Measurements from ENCODE around the gene ADH4.
A peak's percentile ranks its signal among the peaks of the same experiment; 100 is the strongest.
"Not testable (repeated sequence)": the region's sequence is repeated elsewhere in the genome, so short reads cannot be mapped to it uniquely, and the experiment has no call there.

ADH4 gene

DNA sequence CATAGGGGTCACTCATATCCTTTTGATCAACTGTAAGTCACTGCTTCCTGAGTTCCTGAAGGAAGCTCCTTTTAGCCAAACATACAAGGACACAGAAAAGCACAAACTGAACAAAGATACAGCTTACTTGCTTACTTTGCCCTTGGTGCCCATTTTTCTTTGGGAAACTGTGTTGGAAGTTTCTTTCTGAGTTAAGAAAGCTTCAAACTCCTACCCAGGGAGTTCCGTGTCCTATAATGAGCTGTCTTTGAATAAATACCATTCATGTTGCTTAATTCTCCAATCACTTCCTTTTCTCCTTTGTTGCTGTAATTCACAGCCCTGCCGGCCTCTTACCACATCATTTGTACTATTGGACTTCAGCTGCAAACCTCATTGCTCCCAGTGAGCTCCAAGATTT is at the start of gene ADH4:
ADH4 (minus strand) TSS at position 228 of the 400 bp plus-strand sequence; CDS start at position 153, 75 bp downstream.
- peak; percentile 4 for DNase-seq (ENCODE audit: low spot score)

DNA sequence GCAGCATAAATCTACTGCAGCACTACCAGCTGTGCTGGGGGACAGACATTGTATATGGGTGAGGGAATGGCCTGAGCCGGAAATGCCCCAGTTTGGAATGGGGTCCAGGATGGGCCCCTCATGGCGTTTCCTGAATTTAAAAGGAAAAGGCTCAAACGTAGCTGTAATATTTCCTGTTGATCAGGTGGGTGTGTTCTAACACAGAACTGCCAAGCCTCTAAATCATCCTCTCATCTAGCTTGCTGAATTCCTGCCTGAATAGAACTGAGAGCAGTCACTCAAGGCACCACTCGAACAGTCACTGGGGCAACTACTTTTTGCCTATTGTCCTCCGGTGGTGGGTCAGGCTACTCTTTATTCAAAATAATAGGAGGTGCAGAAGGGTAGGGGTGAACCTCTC is 46.2 kb upstream of the ADH4 start:
- no peak for DNase-seq (ENCODE audit: low spot score)

DNA sequence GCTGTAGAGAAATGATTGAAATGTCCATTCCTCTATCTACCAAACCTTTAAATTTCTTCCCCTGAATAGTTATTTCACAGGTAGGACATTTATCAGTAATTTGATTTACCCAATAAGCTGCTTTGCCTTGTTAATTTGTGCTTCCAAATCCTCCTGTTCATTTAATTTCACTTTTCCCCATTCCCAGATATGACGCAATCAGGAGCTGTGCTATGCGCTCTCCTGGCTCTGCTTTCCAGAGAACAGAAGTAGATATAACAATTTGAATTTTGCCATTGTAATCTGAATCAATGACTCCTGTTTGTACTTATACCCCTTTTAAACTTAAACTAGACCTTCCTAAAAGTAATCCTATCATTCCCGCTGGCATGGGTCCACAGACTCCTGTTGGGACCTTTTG is 45.8 kb upstream of the ADH4 start:
- DNase-seq (ENCODE audit: low spot score), result not testable (repeated sequence)

DNA sequence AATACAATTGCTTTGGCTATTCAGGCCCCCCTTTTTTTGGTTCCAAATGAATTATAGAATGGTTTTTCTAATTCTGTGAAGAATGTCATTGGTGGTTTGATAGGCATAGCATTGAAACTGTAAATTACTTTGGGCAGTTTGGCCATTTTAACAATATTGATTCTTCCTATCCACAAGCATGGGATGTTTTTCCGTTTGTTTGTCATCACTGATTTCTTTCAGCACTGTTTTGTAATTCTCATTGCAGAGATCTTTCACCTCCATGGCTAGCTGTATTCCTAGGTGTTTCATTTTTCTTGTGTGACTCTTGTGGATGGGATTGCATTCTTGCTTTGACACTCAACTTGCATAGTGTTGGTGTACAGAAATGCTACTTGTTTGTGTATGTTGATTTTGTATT is 41.9 kb upstream of the ADH4 start:
- no peak for DNase-seq (ENCODE audit: low spot score)

DNA sequence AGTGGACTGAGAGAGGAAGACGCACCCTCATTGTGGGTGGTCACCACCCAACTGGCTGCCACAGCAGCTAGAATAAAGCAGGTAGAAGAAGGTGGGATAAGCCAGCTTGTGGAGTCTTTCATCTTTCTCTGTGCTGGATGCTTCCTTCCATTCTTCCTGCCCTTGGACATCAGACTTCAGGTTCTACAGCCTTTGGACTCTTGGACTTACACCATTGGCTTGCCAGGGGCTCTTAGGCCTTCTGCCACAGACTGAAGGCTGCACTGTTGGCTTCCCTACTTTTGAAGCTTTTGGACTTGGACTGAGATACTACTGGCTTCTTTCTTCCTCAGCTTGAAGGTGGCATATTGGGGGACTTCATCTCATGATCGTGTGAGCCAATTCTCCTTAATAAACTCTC is 41.5 kb upstream of the ADH4 start:
- DNase-seq (ENCODE audit: low spot score), result no peak

DNA sequence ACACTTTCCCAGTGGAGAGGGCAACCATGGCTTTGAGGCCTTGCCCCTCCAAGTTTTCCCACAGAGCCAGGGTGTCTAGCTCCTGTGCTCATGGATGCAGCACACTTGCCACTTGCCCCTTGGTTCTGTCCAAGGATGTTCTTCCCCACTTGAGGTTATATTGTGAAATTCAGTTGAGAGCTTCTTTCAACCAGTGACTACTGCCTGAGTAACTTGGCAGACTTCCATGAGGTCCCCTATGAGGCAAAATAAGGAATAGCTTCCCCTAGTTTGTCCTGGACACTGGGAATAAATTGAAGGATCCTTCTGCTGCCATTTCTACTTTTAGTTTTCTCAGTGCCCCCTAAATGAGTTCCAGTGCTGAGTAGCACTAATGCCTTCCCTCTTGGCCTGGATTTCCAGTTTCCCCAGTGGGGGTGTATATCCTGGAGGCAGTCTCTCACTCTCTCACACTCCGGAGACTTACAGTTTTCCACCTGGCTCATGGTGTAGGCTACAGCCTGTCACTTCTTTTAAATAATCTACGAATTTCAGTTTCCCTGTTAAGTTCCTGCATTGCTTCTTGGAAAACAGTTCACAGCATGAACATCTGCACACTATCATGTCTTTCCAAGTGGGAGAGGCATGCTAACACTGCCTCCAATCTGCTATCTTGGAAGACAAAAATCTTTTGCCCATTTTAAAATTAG is 36.4 kb upstream of the ADH4 start:
- peak; percentile 72 for DNase-seq (ENCODE audit: low spot score)

DNA sequence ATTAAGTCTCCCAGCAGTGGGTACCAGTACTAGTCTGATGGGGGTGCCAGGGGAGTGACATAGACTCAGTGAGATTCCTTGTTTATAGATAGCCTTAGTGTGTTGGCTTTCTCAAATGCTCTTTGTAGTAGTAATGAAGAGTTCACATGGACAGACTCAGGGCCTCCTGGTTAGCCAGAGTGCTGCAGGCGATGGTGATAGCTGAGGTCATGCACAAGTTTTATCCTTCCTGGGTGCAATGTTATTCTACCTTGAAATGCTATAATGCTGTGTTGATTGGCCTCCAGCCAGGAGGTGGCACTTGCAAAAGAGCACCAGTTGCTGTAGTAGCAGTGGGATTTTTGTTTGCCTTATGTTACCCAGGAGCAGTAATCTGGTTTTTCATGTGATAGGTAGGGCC is 35.5 kb upstream of the ADH4 start:
- no peak for DNase-seq (ENCODE audit: low spot score)

DNA sequence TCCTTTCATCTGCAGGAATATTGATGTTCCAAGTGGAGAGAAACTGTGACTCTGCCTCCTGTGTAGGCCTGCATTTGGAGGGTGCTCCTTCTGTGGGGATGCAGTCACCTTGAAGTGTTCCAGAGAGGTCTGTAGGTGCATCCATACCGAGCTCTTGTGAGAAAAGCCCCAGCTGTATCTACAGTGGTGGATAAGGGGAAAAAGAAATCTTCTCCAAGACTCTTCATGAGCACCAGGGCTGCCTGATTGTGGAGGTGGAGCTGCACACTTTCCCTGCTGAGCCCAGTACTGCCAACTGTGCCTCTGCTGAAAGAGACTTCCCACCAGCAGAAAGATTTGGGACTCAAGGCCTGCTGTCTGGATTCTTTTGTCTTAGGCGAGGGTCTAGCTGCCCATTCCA is 35.1 kb upstream of the ADH4 start:
- DNase-seq (ENCODE audit: low spot score), result no peak

DNA sequence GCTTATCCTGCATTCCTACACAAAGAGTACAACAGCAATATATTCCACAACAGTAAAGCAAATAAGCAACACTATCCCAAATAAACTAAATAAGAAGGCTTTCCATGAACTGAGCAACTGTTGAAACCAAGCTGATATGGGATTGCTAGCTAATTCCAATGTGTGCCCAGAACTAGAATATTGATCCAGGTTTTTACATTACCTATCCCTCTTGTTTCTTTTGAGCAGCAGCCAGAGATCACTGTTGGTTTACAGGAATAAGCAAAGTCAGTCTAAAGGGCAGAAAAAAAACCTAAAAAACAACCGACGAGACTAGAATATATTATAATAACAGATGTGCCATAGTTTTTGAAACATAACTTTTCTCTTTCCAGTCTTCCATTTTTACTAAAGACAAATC is 22.4 kb upstream of the ADH4 start:
- DNase-seq (ENCODE audit: low spot score), result no peak

DNA sequence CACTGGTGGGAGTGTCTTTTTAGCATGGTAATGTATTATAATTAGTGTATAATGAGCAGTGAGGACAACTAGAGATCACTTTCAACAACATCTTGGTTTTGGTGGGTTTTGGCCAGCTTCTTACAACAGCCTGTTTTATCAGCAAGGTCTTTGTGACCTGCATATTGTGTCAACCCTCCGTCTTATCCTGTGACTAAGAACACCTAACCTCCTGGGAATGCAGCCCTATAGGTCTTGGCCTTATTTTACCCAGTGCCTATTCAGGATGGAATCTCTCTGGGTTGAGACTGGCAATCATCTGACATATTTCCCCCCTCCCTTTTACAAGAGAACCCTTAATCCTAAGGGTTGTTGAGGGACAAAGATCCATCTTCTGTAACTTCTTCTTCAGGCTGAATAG is 21.9 kb upstream of the ADH4 start:
- DNase-seq (ENCODE audit: low spot score), result peak; percentile 14

DNA sequence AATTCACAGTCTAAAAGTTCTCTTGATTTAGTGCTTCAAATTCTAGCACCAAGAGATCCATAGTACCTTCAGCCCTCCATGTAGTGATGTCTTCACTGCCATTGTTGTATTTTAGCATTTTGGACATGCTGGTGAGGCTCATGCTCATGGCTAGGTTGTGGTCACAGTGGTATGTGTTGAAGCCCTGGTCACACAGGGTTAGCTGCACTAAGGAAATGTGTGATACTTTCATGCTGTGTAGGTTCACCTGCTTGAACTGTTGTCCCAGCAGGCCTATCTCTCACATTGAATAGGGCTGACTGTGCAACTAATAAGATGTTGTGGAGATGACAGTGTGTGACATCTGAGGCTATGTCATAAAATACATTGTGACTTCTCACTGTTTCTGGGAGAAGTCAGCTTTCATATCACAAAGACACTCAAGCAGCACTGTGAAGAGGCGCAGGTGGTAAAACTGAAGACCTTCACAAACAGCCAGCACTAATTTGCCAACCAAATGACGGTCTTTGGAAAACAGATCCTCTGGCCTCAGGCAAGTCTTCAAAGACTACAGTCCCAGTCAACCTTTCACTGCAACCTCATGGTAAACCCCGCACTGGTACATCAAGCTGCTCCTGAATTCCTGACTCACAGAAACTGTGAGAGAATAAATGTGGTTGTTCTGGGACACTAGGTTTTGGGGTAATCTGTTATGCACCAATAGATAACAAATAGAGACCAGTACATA is 17.4 kb upstream of the ADH4 start:
- no peak for DNase-seq (ENCODE audit: low spot score)

DNA sequence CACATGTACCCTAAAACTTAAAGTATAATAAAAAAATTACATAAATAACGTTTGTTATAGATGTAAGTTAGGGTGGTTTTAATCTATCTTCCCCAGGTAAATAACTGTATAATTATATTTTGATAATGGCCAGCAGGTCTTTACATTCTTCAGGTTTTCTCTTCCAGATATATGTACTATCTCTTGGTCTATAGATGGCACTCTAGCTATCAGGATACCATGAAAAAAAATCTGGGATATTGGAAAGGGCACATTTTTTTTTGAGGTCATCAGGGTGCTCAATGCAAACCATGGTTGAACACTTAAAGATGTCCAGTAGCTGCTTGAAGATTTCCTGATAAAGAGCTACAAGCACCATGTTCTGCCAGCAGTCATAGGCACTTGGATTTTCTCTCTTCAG is 15.6 kb upstream of the ADH4 start:
- DNase-seq (ENCODE audit: low spot score), result peak; percentile 43

DNA sequence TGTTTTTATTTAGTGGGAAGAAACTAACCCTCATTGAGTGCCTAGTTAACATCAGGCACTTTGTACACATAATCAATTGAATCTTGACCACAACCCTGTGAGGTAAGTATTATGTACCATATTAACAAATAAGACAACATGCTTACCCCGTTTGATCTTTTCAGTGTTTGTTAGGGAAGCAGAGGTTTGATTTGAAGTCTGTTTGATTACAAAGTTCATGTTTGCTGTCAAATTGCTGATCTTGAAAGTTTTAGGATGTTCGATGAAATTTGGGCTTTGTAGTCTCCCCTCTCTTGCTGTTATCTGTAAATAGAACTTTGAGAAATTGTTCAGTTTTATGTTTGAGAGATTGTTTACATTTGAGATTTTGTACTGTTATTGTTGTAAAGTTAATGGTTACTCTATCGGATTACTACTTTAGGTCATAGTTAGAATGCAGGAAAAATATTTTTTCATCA is 13.4 kb upstream of the ADH4 start:
- no peak for DNase-seq (ENCODE audit: low spot score)

DNA sequence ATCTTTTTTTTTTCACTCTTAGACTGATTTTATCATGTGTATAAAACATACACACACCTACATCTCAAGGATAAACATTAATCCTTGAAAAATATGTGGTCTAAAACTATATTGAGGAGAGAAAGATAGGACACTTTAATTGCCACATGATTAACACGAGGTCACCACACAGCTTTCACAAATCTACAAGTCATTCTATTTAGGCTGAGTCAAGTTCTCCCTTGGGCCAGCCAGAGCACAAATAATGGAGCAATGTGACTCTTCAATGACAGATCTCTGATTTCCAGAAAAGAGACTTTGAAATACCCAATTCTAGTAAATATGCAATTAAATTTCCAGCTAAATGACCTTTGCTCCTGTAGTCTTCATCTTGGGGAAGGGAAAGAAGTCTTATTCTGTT is 12.9 kb upstream of the ADH4 start:
- no peak for DNase-seq (ENCODE audit: low spot score)

DNA sequence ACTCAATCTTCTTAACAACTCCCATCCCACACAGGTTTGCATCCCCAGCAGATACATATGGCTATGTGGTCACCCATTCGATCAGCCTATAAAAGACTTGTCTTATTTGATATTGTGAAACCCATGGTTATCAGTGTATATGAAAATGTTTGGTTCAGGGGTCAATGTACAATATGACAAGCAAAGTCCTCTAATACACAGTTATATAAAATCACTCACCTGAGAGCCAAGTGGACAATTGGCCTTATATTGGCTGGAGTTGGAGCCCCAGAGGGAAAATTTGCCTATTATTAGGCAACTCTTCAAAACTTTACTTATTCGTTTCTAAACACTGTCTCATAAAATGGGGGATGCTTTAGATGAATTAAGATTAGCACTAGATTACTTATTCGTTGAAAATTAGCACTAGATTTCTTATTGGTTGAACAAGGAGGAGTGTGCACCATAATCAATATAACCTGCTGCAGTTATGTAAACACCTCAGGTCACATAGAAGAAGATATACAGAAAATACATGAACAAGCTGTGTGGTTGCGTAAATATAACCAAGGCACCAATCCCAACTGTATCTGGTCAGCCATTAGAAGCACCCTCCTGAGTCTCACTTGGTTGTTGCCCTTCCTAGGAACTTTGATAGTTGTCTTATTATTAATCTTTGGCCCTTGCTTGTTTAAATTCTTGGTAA is 10.7 kb upstream of the ADH4 start:
- DNase-seq (ENCODE audit: low spot score), result no peak

DNA sequence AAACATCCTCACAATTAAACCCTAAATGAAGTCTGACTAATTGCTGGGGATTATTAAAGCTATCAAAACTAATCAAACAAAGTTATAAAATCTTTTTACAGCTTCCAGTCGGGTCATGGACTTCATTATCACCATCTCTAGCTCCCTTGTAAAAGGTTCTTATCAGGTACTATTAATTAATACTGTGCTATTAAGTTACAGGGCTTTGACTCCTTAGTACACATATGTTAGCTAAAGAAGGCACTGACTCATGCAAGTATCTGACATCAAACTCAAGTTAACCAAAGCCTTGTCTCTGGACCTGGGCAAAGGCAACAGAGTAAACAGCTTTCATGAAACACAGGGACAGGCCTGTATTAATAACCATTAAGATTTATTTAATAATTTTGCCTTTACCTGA is 7.9 kb upstream of the ADH4 start:
- DNase-seq (ENCODE audit: low spot score), result no peak

DNA sequence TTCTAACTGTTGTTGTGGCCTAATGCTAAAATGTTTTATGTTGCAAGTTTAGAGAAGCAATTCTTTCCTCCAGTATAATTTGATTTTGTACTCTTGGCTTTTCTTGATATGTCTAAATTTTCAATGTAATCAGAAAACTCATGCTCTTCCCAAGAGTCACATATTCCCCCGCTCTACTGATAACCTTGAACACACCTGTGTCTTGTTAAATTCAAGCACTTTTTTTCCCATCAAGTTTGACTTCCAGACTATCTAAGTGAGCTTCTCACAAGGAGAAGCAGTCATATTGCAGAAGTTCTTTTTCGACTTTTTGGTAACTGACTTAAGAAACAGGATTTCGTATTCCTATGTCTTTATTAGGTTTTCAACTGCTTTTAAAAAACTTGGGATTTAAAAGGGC is 7.4 kb upstream of the ADH4 start:
- DNase-seq (ENCODE audit: low spot score), result no peak

DNA sequence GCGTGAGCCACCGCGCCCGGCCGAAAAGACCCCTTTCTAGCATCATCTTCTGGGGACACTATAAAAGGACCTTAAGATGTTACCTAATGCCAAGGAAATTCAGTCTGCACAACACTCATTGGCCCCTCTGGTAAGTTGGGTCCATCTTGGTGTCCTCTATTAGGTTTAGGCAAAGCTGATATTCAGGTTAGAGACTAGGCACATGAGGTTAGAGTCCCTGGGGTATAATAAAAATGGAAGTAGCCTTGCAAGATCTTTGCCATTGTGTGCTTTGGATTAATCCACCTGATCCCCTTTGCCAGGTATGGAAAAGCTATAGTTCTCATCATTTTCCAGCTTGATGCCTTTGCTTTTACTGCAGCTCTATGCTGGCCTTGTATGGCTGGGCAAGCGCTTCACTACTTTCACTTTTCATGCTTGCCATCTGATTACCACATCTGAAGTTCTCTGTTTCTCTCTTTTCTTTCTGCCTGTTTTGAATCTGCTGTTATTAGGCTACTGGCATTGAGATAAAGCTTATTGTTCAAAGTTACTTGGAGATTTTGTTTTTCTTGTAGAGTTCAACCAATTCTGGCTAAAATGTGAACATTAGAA is 5.4 kb upstream of the ADH4 start:
- DNase-seq (ENCODE audit: low spot score), result no peak

DNA sequence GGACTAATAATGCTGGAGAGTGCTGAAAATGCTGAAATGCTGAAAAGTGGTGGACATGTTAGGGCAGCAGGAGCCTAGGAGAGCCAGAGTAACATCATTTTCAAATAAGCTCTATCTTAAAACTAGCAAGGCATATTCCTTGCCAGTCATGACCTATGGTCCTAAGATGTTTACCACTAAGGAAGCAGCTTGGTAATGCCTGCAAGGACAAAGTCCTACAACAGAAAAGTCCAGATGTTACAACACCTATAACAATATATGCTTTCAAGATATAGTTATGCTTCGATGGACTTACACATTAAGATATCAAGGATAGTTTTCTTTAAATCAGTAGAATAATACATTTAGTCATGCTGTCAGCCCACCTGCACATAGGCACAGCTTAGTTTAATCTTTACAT is 4.5 kb upstream of the ADH4 start:
- DNase-seq (ENCODE audit: low spot score), result no peak

DNA sequence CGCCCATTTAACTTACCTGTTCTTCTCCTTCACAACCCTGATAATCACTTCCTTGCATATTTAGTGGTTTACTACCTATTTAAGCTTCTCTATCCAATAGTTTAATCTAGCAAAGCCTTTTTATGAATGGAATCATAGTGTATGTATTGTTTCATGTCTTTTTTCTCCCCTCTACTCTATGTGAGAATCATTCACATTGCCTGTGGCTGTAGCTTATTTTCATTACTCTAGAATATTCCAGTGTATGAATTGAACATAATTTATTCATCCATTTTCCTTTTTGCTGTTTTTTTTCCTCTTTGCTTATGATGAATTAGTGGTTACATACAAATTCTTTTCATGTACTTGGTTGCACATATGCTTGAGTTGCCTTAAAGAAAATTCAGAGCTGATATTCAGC is 490 bp upstream of the ADH4 start:
- no peak for DNase-seq (ENCODE audit: low spot score)

DNA sequence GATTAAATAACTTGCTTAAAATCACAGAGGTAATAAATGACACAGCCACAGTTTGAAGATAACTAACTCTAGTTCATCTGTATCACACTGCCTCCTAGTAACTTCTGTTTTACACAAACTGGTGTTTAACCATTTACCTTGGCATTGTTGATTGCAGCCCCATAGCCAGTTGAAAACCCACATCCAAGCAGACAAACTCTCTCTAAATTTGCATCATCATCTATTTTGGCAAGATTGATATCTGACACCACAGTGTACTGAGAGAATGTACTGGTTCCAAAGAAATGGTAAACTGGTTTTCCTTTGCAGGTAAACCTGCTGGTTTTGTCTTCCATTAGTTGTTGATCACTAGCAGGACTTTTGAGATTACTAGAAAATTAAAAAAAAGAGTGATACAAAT is 7.8 kb downstream of the ADH4 start:
- no peak for DNase-seq (ENCODE audit: low spot score)

DNA sequence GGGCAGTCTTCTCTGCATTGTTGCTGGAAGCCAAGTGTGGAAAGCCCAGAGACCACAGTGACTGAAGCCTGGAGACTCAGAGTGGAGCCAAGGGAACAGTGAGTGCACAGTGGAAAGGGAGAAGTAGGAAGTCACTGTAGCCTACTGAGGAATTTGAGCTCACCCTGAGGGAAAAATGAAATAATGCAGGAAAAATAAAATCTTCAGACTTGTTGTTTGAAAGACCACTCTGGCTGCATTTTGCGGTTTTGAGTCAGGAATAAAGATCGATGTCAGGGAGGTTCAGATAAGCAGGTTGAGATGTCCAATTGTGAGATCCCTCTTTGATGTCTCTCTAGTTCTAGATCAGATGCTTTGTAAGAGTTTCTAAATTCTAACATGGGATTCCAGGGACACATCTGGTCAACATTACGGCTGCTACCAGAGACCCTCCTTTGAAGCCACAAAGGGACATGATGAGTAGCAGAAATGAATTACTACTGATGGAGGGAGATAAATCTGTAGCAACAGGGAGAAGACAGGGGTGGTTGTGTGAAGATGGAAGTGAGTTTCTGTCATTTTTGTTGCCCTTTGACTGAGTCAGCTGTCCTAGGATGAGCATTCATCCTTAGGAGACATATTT is 8.4 kb downstream of the ADH4 start:
- no peak for DNase-seq (ENCODE audit: low spot score)
